Endothelial cell of umbilical vein (primary cell): Measurements from ENCODE around the gene ERO1B. TPM values are rescaled to one million over a fixed set of nuclear protein-coding genes. Genes with fewer than 3 reads are reported as not detected.

Source experiments
- BruUV-seq: library from RNA; stranded (reverse); fragments of 400-500 nt; replicated peaks from 2 replicates; lab custom pipeline; 2021; lab: Mats Ljungman, UMichigan
- CTCF ChIA-PET: fragments of 300-600, 350-600 bp; sonication (Branson Sonifier 250); formaldehyde crosslinking; loops from one replicate; lab custom pipeline; 2021; ENCODE audit warnings: antibody characterized with exemption, inconsistent platforms; lab: Charles Lee
- POLR2A ChIA-PET: fragments of 300-600, 350-600 bp; sonication (Branson Sonifier 250); formaldehyde crosslinking; loops from one replicate; lab custom pipeline; 2021; ENCODE audit warnings: antibody characterized with exemption, inconsistent platforms; lab: Charles Lee
- DNase-seq: peaks from one replicate; pipeline ENCODE4 v3.0.0-alpha.2; 2011; ENCODE audit warnings: low read depth, low spot score
- FAIRE-seq: peaks from 2 replicates; lab custom pipeline; 2011; peaks lifted over from hg19 to GRCh38; lab: Jason Lieb, UNC
- H2AFZ ChIP-seq: 2 replicates; pipeline ENCODE4 v1.6.0; 2012; ENCODE audit warnings: low read depth, low read length, control low read depth, inconsistent platforms
- H3K27ac ChIP-seq: 2 replicates; pipeline ENCODE4 v1.5.1; 2011; ENCODE audit warnings: low read depth, mild to moderate bottlenecking, control low read depth, low read length, moderate library complexity; ENCODE audit not compliant: insufficient read depth
- H3K27me3 ChIP-seq, 2 experiments: 2 replicates each; pipeline versions ENCODE4 v1.6.0 to v1.6.1; 2011; ENCODE audit warnings: low read length in 2 of 2, mixed read lengths in 1 of 2; ENCODE audit not compliant: control insufficient read depth in 2 of 2, insufficient read depth in 2 of 2
- H3K36me3 ChIP-seq, 2 experiments: 2 replicates in 1 of 2; 3 replicates in 1 of 2; pipeline ENCODE4 v1.5.1; 2011; ENCODE audit warnings: low read length in 2 of 2, mild to moderate bottlenecking in 1 of 2, moderate library complexity in 1 of 2; ENCODE audit not compliant: control insufficient read depth in 2 of 2, insufficient read depth in 2 of 2; ENCODE audit errors: extremely low read depth in 1 of 2
- H3K4me1 ChIP-seq: 3 replicates; pipeline ENCODE4 v1.5.1; 2011; ENCODE audit warnings: mild to moderate bottlenecking, low read length; ENCODE audit not compliant: control insufficient read depth, insufficient read depth; ENCODE audit errors: extremely low read depth
- H3K4me2 ChIP-seq: 2 replicates; pipeline ENCODE4 v1.6.1; 2011; ENCODE audit warnings: low read length, control low read depth, mixed read lengths; ENCODE audit not compliant: insufficient read depth
- H3K4me3 ChIP-seq, 3 experiments: fragments of 200-600 bp in 1 of 3; sonication (generic), shearing (Covaris generic) in 1 of 3; replicated peaks in 1 of 3; 2 replicates each; pipeline ENCODE4 v1.5.1; 2011 to 2016; ENCODE audit warnings: control low read depth in 3 of 3, low read length in 3 of 3, mild to moderate bottlenecking in 2 of 3, inconsistent platforms in 1 of 3, low read depth in 1 of 3, moderate library complexity in 1 of 3; ENCODE audit not compliant: insufficient read depth in 1 of 3
- H3K79me2 ChIP-seq: 2 replicates; pipeline ENCODE4 v1.6.0; 2012; ENCODE audit warnings: low read length, inconsistent platforms; ENCODE audit not compliant: control insufficient read depth, insufficient read depth
- H3K9ac ChIP-seq: replicated peaks from 2 replicates; pipeline ENCODE3; 2011; ENCODE audit warnings: low read length, control low read depth; ENCODE audit not compliant: insufficient read depth; ENCODE audit errors: extremely low read depth
- H3K9me1 ChIP-seq: replicated peaks from 3 replicates; pipeline ENCODE4 v1.6.0; 2011; ENCODE audit warnings: mild to moderate bottlenecking, low read length; ENCODE audit not compliant: control insufficient read depth, insufficient read depth; ENCODE audit errors: extremely low read depth
- H3K9me3 ChIP-seq: replicated peaks from 2 replicates; pipeline ENCODE4 v1.5.1; 2012; ENCODE audit warnings: low read length, inconsistent platforms; ENCODE audit not compliant: control insufficient read depth, insufficient read depth
- H4K20me1 ChIP-seq: replicated peaks from 2 replicates; pipeline ENCODE3; 2011; ENCODE audit warnings: mild to moderate bottlenecking, low read length; ENCODE audit not compliant: control insufficient read depth, insufficient read depth; ENCODE audit errors: extremely low read depth
- EZH2 ChIP-seq: IDR thresholded peaks from 2 replicates; pipeline ENCODE4 v1.6.1; 2012; ENCODE audit warnings: borderline replicate concordance, low read depth, mild to moderate bottlenecking, moderate library complexity, low read length, inconsistent platforms; ENCODE audit not compliant: severe bottlenecking
- FOS ChIP-seq: IDR thresholded peaks from 2 replicates; pipeline ENCODE4 v1.6.1; 2011; ENCODE audit warnings: mild to moderate bottlenecking, low read length, moderate library complexity, borderline replicate concordance; ENCODE audit not compliant: insufficient read depth
- GATA2 ChIP-seq: IDR thresholded peaks from 2 replicates; pipeline ENCODE4 v1.7.0; 2011; ENCODE audit warnings: low read depth, mild to moderate bottlenecking, moderate library complexity, mixed read lengths, low read length; ENCODE audit not compliant: insufficient read length, insufficient read depth
- JUN ChIP-seq: IDR thresholded peaks from 2 replicates; pipeline ENCODE4 v1.6.1; 2011; ENCODE audit warnings: borderline replicate concordance, low read depth; ENCODE audit not compliant: insufficient read length, insufficient read depth
- MYC ChIP-seq: IDR thresholded peaks from one replicate; pipeline ENCODE4 v1.6.1; 2011; ENCODE audit warnings: mild to moderate bottlenecking, low read depth, low read length
- POLR2A ChIP-seq: IDR thresholded peaks from 2 replicates; pipeline ENCODE4 v1.6.1; 2012; ENCODE audit warnings: low read depth, mild to moderate bottlenecking, control low read depth, low read length
- POLR2AphosphoS5 ChIP-seq: IDR thresholded peaks from 2 replicates; pipeline ENCODE4 v1.6.1; 2012; ENCODE audit warnings: low read depth, mild to moderate bottlenecking, control low read depth, low read length, moderate library complexity; ENCODE audit not compliant: insufficient read depth
- dilution Hi-C: fragments of 300-500 bp; cut with MboI; formaldehyde crosslinking; loops from one replicate; pipeline ENCODE4 v1.15.0; 2019; ENCODE audit warnings: low sequenced_read_pairs; ENCODE audit not compliant: extremely low pct_ligation_motif_present
- intact Hi-C: fragments of 100-400 bp; cut with micrococcal nuclease; formaldehyde crosslinking; loops from one replicate; pipeline ENCODE4 v1.10.0; 2022
- polyA plus RNA-seq, 4 experiments: library from polyadenylated mRNA; depleted of rRNA in 3 of 4; stranded (reverse) in 3 of 4; unstranded in 1 of 4; fragments of >200 nt; gene quantifications; 2 replicates each; pipeline versions ENCODE4 v1.2.1 to v1.2.3, GENCODE V29; 2011 to 2012; ENCODE audit warnings: missing spikeins in 1 of 4
- total RNA-seq: library from RNA; stranded (reverse); gene quantifications from 2 replicates; pipeline ENCODE4 v1.2.3, GENCODE V29; 2021
- TF ChIP-seq, protein P1 (sequence below): IDR thresholded peaks from 2 replicates; pipeline ENCODE4 v1.6.1; 2011; ENCODE audit not compliant: insufficient read depth, insufficient read length
- TF ChIP-seq, protein P2 (sequence below), 2 donors: IDR thresholded peaks; 1 replicate in 1 of 2; 2 replicates in 1 of 2; pipeline ENCODE4 v1.5.1; 2011; ENCODE audit warnings: low read length in 2 of 2, mild to moderate bottlenecking in 2 of 2, moderate library complexity in 2 of 2, control low read depth in 1 of 2, inconsistent platforms in 1 of 2, low read depth in 1 of 2; ENCODE audit not compliant: insufficient read depth in 1 of 2; ENCODE audit errors: extremely low read depth in 1 of 2

Gene ERO1B
- total and polyA plus RNA-seq, 2 donors (not counting 3 experiments of a cell fraction or from before 2014, with no cell fraction given) = 1.9 to 3.6 TPM

DNA sequence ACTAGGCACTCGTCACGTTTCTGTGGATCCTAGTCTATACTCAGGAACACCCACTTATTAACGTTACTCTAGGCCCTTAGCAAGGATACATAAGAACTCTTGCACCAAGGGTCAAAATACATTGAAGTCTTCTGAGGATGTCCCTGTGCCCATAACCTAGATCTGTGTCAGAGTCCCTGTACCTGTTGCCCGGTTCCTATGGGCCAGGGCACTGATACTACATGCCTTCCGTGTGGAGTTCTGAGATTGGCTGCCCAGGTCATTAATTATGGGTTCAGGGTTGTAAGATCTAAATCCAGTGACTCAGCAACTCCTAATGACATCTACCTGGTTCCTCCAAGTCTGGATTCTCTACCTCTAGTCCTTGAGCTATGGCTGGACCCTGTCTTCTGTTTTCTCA is 69.9 kb downstream of the ERO1B start:
- no peak overlapping the region for H3K9ac ChIP-seq
- no peak overlapping the region for H3K4me3 ChIP-seq
- DNase-seq = no peak
- H4K20me1 ChIP-seq = no peaks in the 10 kb centered on the region
- H3K27ac ChIP-seq = no peak overlapping the region
- H3K9me3 ChIP-seq = no peaks in the 10 kb centered on the region
- ChIA-PET POLR2A (no interaction called here), CTCF (no interaction called here)
- no peak for TF ChIP-seq GATA2
- TF ChIP-seq JUN = no peak
- no peak for TF ChIP-seq POLR2A
- no peak for TF ChIP-seq EZH2
- TF ChIP-seq, protein P1, sequence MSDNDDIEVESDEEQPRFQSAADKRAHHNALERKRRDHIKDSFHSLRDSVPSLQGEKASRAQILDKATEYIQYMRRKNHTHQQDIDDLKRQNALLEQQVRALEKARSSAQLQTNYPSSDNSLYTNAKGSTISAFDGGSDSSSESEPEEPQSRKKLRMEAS = no peak
- no peak for TF ChIP-seq MYC
- TF ChIP-seq, protein P2, sequence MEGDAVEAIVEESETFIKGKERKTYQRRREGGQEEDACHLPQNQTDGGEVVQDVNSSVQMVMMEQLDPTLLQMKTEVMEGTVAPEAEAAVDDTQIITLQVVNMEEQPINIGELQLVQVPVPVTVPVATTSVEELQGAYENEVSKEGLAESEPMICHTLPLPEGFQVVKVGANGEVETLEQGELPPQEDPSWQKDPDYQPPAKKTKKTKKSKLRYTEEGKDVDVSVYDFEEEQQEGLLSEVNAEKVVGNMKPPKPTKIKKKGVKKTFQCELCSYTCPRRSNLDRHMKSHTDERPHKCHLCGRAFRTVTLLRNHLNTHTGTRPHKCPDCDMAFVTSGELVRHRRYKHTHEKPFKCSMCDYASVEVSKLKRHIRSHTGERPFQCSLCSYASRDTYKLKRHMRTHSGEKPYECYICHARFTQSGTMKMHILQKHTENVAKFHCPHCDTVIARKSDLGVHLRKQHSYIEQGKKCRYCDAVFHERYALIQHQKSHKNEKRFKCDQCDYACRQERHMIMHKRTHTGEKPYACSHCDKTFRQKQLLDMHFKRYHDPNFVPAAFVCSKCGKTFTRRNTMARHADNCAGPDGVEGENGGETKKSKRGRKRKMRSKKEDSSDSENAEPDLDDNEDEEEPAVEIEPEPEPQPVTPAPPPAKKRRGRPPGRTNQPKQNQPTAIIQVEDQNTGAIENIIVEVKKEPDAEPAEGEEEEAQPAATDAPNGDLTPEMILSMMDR (IDR thresholded peaks at IDR 0.05; ENCODE audit: extremely low read depth in 1 of 2, insufficient read depth in 1 of 2, low read depth in 1 of 2, low read length in 2 of 2) = no peak
- no peak for TF ChIP-seq POLR2AphosphoS5
- no peak for TF ChIP-seq FOS
- no peak for FAIRE-seq
- dilution Hi-C loops = no loop called here
- H3K9me1 ChIP-seq = no peaks in the 10 kb centered on the region
- H3K27me3 ChIP-seq = no peaks in the 10 kb centered on the region
- peaks cover 3% of the 10 kb centered on the region for H3K4me1 ChIP-seq
- intact Hi-C loops = loop anchor here (2.0 kb wide), 1 partner anchor 69 kb away; the partner anchor contains the start of gene GPR137B
- H3K36me3 ChIP-seq = no peaks in the 10 kb centered on the region
- no peak overlapping the region for H2AFZ ChIP-seq
- BruUV-seq = no TSS peak
- no peak overlapping the region for H3K4me2 ChIP-seq
- H3K79me2 ChIP-seq = no peaks in the 10 kb centered on the region
